KBM-7 (cell line): ENCODE results near the gene ENDOU.

ENCODE experiments used
- DNase-seq: peaks from one replicate; pipeline ENCODE4 v3.0.0-alpha.2; 2015
- in situ Hi-C: fragments of 300-500 bp; cut with MboI; formaldehyde crosslinking; loops from 2 replicates; pipeline ENCODE4 v1.14.3; 2020; ENCODE audit warnings: low sequenced_read_pairs, low pct_unique_long_range_greater_than_20kb, mixed read lengths

Gene ENDOU, protein sequence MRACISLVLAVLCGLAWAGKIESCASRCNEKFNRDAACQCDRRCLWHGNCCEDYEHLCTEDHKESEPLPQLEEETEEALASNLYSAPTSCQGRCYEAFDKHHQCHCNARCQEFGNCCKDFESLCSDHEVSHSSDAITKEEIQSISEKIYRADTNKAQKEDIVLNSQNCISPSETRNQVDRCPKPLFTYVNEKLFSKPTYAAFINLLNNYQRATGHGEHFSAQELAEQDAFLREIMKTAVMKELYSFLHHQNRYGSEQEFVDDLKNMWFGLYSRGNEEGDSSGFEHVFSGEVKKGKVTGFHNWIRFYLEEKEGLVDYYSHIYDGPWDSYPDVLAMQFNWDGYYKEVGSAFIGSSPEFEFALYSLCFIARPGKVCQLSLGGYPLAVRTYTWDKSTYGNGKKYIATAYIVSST

DNA sequence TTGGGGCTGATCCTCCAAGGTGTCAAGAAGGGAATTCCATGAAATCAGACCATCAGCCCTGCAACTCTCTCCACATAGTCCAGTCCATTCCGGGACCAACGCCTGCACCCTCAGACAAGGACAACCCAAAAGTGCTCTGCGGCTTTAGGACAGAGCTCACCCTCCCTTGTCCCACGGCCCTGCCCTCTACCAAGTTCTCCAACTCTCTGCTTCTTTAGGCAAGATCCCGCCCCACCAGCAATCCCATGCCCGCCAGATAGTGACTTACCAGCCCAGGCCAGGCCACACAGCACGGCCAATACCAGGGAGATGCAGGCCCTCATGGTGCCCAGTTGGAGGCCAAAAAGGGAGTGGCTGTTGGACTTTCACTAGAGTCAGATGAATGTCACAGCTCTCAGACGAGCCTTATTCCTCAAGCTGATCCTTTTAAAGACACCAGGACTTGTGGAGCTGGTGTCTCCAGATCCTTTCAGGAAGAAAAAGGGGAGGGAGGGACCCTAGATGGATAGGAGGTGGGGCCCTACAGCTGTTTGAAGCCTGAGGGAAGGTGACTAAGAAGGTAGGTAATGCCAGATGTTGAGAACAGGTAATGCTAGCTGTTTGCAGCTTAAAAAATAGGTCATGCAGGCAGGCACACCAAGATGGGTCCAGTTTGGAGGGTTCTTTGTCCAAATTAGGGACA, at the start of gene ENDOU:
ENDOU (minus strand) TSS at position 400 of the 682 bp plus-strand sequence; CDS start at position 323, 77 bp downstream.
- in situ Hi-C loops = loop anchor here (25.0 kb wide), 1 partner anchor 112 kb away; no protein-coding TSS in a partner anchor
- no peak for DNase-seq

DNA sequence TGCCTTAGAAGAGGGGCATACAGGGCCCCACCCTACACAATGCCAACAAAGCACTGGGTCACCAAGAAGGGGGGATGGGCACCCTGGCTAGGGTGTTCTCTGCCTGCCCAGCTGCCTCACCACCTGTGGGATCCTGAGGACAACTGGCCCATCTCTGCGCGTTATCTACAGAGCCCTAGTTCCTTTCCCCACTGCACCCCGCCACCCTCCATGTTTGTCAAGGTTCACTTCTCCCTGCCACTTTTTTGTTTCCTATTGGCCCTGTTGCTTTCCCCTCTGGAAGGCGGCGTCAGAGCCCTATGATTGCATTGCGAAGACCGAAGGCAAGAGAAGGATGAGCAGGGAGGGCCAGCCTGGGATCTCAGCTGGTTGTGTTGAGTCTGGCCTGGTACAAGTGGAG, 49.4 kb upstream of the ENDOU start:
- DNase-seq = no peak
- in situ Hi-C loops = loop anchor here (5.0 kb wide), 1 partner anchor 32 kb away; no protein-coding TSS in a partner anchor

DNA sequence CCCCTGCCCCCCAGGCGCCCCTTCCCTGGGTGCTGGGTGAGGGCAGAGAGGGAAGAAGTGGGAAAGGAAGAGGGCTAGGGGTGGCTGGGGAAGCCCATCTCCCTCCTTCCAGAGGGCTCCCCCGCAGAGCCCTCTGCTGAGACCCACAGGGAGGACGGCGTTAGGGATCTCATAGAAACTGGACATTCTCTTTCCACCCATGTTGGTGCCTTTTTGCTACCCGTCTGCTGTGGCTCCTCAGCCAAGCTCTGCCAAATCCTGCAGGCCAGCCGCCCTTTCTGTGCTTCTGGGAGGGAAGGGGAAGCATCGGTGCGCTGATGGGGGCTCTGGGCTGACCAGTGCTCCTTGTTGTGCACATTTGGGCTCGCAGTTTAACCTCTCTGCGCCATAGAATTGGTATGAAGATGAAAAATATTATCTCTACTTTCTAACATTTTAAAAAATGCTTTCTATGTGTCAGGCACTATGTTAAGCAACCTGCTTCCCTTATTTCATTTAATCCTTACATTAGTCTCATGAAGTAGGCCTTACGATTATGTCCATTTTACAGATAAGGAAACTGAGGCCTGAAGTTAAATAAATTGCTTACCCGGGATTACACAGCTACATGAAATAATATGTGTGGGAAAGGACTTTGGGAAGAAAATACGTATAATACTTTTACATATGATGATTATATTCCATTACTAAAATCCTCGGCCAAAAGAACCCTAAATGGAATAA, 48.7 kb upstream of the ENDOU start:
- in situ Hi-C loops = no loop called here
- DNase-seq = no peak

DNA sequence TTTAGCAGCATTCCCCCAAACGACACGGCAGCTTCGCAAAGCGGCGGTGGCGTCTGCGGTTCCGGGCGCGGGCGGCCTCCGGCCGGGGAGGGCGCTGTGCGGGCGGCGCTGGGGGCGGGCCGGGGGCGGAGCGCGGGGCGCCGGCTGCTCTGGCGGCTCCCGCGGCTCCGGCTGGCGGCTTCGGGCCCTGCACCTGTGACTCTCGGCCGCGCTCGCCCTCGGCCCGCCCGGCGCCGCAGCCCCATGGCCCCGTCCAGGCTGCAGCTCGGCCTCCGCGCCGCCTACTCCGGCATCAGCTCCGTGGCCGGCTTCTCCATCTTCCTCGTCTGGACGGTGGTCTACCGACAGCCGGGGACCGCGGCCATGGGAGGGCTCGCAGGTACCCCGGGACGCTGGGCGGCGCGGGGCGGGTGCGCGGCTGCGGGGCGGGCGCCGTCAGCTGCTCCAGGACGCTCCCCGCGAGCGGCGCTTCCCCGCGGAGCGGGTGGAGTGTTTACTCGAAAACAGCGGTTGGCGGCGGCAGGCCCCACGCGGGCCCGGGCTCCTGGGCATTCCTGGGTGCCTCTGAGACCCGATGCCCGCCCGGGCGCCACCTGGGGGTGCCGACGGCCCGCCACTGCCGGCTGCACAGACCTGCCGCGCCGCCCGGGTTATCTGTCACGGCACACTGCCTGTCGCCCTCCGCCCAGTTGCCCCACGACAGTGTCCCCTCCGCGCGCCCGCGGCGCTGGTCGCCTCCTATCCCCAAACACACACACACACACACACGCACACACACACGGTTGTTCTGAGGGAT, 48.0 kb upstream of the ENDOU start, which contains the start of gene SLC48A1:
SLC48A1 (plus strand) TSS at position 177 of the 796 bp plus-strand sequence; CDS start at position 244, 67 bp downstream.
- no peak for DNase-seq
- in situ Hi-C loops = no loop called here

DNA sequence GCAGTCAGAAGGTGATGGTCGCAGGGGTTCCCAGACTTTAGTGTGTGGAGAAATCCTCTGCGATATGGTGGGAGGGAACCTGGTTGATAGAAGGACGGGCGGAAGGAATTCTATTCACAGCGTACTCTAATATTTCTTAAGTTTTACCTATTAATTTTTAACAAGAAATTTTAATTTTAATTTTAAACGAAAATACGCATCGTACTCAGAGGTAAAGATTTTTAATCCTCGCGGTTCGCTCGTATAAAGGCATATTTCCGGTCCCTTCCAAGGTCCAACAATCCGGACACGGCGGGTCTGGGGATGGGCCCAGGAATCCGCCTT, 47.4 kb upstream of the ENDOU start:
- DNase-seq = no peak
- in situ Hi-C loops = no loop called here

DNA sequence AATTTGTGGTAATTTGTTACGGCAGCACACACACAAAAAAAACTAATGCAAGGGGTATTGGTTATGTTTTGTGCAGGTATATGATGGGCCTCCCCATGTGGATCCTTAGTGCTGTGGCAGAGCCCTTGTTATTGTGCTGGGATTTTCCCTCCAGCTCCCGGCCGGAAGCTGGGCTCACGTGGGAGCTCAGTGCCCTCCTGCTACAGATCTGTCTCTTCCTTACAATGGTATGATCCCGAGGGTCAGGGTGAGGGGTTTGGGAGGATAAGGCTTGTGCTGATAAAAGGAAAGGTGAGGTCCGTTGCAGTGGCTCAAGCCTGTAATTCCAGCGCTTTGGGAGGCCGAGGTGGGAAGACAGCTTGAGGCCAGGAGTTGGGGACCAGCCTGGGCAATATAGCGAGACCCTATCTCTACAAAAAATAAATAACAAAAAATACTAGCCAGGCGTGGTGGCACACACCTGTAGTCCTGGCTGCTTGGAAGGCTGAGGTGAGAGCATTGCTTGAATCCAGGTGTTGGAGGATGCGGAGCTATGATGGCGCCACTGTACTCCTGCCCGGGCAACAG, 46.9 kb upstream of the ENDOU start:
- in situ Hi-C loops = no loop called here
- no peak for DNase-seq

DNA sequence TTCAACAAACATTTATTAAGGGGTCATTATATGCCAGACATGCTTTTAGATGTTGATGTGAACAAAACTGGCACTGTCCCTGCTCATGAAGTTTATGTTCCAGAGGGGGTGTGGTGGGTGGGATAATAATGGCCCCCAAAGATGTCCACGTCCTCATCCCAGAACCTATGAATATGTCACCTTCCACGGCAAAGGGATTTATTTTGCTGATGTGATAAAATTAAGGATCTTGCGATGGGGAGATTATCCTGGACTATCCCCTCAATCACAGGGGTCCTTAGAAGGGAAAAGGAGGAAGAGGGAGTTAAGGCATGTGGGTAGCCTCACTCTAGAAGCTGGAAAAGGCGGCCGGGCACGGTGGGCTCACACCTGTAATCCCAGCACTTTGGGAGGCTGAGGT, 46.0 kb upstream of the ENDOU start:
- in situ Hi-C loops = no loop called here
- no peak for DNase-seq

DNA sequence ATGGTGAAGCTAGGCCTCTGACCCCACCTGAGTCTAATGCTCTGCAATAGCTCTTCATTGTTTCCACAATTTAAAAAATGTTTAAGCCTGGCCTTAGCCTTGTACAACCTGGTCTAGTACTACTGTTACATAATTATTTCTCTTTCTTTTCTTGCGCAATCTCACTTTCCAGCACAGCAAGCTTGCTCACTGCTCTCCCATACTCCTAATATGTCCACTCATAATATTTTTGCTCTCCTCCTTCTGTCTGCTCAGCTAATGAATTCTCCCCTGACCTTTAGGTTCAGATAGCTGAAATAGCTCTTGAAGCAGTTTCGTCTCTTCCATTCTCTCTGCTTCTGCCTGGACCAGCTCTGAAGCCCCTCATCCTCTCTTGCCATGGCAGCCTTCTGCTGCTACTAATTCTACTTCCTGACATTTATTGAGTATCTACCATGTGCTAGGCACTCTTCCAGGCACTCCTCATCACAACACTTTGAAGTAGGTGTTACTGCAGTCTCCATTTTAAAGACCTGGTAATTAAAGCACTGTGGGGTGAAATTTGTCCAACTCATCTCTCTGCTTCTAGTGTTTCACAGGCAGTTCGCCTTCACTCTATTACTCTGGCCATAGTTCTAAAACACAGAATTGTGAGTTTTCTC, 44.9 kb upstream of the ENDOU start:
- DNase-seq = no peak
- in situ Hi-C loops = no loop called here

DNA sequence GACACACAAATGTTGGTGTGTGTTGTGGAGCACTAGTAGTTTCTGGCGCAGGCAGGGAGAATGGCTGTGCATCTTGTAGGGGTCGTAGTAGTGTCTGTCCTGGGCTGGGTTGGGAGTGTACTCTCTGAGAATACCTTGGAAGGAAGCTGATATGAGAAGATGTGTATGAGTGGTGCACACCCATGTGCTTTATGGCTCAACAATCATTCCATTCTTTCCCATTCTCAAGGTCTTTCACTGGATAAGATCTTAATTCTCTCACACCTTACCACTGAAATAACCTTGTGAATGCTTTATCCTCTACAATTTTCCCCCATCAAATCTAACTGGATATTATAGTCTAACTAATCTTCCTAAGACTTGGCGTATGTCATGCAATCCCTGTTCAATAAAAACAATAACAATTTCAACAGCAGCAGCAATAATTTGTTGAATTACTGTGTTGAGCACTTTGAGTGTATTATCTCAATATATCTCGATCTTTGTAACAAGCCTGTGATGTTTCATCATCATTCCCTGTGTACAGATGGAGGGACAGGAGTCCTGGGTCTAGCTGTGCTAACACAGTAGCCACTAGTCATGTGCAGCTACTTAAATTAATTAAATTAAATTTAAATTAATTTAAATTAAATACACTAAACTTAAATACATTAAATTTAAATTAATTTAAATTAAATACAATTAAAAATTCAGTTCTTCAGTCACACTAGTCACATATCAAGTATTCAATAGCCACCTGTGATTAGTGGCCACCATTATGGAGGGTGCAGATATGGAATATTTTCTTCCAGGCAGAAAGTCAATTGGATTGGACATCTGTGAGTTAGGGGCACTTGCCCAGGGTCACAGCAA, 44.2 kb upstream of the ENDOU start:
- in situ Hi-C loops = no loop called here
- DNase-seq = no peak

DNA sequence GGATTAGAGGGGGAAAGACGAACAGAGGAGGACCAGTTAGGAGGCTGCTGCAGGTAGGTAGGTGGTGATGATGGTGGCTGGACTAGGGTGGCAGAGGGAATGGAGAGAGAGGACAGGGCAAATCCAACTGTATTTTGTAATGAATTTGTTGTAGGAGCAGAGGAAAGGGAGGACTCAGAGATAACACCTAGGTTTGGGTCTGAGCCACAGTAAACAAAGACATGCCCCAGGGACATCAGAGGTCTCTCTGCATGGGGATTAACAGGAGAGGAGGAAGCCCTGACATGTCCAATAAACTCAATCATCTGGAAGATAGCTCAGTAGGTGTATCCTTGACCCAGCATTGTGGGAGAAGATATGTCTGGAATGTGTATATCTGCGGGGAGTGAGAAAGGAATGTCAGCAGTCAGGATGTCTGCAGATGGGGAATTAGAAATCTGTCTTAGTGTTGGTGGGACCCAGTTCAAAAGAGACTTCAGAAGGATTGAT, 43.1 kb upstream of the ENDOU start:
- no peak for DNase-seq
- in situ Hi-C loops = no loop called here

DNA sequence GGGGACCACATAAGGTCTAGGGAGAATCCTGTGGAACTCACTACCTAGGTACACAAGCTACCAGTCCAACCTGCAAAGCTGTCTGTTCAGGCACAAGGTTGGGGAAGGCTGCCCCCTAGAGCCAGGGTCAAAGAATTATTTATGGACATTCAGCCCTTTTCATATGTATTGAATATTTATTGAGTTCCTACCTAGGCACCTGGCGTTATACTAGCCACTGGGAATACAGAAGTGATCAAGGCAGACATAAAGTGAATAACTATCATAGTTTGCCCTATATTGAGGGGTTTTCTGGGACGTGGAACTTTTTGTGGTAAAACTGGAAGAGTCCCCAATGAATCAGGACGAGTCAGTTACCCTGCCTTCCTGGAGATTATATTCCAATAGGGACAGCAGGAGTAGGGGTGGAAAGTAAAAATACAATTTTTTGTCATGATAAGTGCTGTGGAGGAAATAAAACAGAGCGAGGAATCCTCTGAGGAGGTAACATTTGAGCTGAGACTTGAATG, 42.0 kb upstream of the ENDOU start:
- no peak for DNase-seq
- in situ Hi-C loops = no loop called here

DNA sequence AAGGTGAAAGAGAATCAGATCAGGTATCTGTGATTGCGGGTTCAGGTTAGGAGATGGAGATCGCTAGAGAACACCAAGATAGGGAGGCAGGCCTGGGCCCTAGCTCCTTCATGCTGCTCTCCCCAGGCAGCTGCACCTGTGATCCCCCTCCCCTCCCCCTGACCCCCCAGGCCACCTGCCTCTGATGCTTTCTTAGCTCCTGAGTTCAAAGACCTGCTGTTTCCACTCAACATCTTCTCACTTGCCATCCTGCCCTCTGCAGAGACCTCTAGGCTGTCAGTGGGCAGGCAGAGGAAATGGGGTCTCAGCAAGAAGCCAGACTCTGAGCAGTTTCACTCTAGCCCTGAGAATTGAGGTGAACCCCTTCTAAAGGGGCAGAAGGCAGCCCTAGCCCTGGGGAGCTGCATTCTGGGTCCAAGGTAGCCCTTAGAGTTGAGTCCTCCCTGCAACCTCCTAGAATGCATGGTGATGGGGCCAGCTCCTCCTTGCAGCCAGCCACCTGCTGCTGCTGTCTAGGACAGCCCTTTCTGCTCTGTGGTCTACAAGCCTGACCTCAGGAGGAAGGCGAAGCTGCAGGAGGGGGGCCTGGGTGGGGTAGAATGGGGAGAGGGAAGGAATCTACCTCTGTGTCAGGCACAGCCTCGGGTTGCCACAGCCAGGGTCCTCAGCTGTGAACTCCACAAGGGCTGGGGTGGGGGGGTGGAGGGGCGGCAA, 41.4 kb upstream of the ENDOU start:
- DNase-seq = no peak
- in situ Hi-C loops = no loop called here

DNA sequence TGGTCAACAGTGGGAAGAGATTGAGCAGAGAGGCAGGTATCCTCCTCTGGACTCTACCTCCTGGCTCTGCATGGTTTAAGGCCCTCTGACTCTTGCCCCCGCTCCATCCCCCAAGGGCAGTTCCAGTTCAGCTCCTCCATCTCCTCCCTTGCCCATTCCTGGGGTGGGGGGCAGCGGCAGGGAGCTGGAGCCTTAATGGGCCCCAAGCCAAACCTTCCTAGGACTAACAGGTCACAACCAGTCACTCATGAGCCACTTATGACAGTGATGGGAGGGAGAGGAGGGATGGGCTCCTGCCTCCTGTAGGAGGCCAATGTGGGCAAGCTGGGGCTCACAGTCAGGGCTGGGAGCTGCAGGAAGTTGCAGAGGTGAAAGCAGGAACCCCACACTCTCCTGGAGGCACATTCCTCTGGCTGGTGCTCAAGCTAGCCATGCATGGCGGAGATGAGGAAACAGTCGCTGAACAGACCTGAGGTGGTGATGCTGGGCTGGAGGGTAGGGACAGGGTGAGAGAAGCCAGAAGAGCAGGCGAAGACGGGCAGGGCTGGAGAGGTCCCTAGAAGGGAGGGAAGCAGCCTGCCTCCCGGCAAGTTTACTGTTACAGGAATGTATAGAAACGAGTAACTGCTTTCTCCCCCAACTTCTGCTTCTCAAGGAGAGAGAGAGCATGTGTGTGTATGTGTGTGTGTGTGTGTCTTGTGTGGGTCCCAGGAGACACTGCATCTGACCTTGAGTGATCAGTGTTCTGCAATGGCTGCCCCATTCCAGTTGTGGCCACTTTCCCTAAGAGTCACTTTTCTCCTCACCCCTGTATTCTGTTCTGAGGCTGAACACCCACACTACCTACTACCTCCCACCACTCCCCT, 38.4 kb upstream of the ENDOU start:
- peak; percentile 61 for DNase-seq
- in situ Hi-C loops = no loop called here

DNA sequence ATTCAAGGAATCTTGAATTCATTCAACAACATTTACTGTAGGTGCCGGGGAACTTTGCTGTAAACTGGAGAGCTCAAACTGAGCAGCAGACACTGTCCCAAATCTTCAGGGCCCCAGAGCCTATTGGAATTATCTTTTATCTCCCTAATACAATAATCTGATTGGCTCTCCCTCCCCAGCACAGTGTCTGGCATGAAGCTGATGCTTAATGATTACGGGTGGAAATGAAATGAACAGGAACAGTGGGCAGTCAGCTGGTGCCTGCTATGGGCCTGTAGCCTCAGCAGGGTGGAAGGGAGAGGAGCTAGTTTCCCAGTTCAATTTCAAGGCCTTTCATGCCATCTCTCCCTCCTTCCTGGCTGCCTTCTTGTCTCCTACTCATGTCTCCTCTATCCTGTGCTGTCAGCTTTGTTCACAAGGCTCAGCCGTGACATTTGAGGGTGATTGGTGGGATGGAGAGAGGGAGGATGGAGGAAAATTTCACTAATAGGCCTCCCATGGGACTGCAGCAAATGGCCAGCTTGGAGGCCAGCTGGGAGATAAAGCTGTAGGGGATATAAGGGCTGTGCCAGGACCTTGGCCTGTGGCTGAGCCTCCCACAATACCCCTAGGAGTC, 37.7 kb upstream of the ENDOU start:
- in situ Hi-C loops = no loop called here
- DNase-seq = no peak
